Sigmoid colon (tissue), 4 donors: ENCODE measurements around the gene MYH13.

Experiments used
- CTCF ChIP-seq, 4 experiments: fragments of 450-650 bp in 3 of 4; fragments of 200-600 bp in 1 of 4; IDR thresholded peaks; one replicate each; pipeline ENCODE4 v1.5.1; 2016 to 2019; ENCODE audit warnings: antibody characterized with exemption in 4 of 4, mild to moderate bottlenecking in 3 of 4, moderate library complexity in 2 of 4
- POLR2A ChIP-seq, 2 donors: fragments of 450-650 bp; IDR thresholded peaks; one replicate each; pipeline ENCODE4 v1.6.1; 2016; ENCODE audit warnings: antibody characterized with exemption in 2 of 2, mild to moderate bottlenecking in 2 of 2, moderate library complexity in 2 of 2
- POLR2AphosphoS5 ChIP-seq, 4 donors: sonication (generic); formaldehyde crosslinking; IDR thresholded peaks; one replicate each; pipeline ENCODE4 v1.6.1; 2017; ENCODE audit warnings: antibody characterized with exemption in 4 of 4

- TF ChIP-seq CTCF (IDR thresholded peaks at IDR 0.05) (peak in 3 of 4 experiments; percentile 38 to 45 (median 40)), POLR2A (IDR thresholded peaks at IDR 0.05) (no peak), POLR2AphosphoS5 (IDR thresholded peaks at IDR 0.05) (no peak)
Observed at GRCh38 chr17:10295728-10296343, 77.0 kb downstream of the MYH13 start.
